GM19239 (cell line): ENCODE measurements around the gene ERRFI1.
"Not testable (repeated sequence)": the region's sequence is repeated elsewhere in the genome, so short reads cannot be mapped to it uniquely, and the experiment has no call there.

ENCODE experiments used
- DNase-seq: peaks from one replicate; pipeline ENCODE4 v3.0.0; 2011; ENCODE audit warnings: low spot score; ENCODE audit not compliant: insufficient read length
- FAIRE-seq: peaks from 2 replicates; lab custom pipeline; 2011; peaks lifted over from hg19 to GRCh38; lab: Jason Lieb, UNC

Gene ERRFI1

GRCh38 chr1:8026153-8026975, at the start of gene ERRFI1:
ERRFI1 (minus strand) TSS chr1:8026309; CDS start chr1:8015619, 10,690 bp downstream.
- no peak for FAIRE-seq

GRCh38 chr1:8075511-8076051, 49.5 kb upstream of the ERRFI1 start:
- no peak for FAIRE-seq
- DNase-seq: no peak

More at GRCh38 chr1:8026153-8026975, at the start of gene ERRFI1:
- DNase-seq: peak; percentile 77

- no peak for FAIRE-seq
- DNase-seq: no peak
These were observed 47.2 kb upstream of the ERRFI1 start for GRCh38 chr1:8073112-8073855.

- no peak for FAIRE-seq
- DNase-seq: no peak
These were observed 44.3 kb upstream of the ERRFI1 start for GRCh38 chr1:8070381-8070811.

GRCh38 chr1:8069614-8070320, 43.7 kb upstream of the ERRFI1 start:
- FAIRE-seq: not testable (repeated sequence)

GRCh38 chr1:8065369-8065768, 39.3 kb upstream of the ERRFI1 start:
- DNase-seq: no peak
- no peak for FAIRE-seq

More at GRCh38 chr1:8069614-8070320, 43.7 kb upstream of the ERRFI1 start:
- DNase-seq: not testable (repeated sequence)

- FAIRE-seq (no peak), DNase-seq (no peak)
These were observed 37.4 kb upstream of the ERRFI1 start for GRCh38 chr1:8063298-8064036.

GRCh38 chr1:8062861-8063260, 36.8 kb upstream of the ERRFI1 start:
- DNase-seq (no peak), FAIRE-seq (no peak)

GRCh38 chr1:8061673-8062386, 35.7 kb upstream of the ERRFI1 start:
- FAIRE-seq (no peak), DNase-seq (no peak)

- DNase-seq (no peak), FAIRE-seq (no peak)
These were observed 35.1 kb upstream of the ERRFI1 start for GRCh38 chr1:8061210-8061609.

GRCh38 chr1:8059161-8059622, 33.1 kb upstream of the ERRFI1 start:
- no peak for FAIRE-seq
- no peak for DNase-seq

GRCh38 chr1:8057779-8058178, 31.7 kb upstream of the ERRFI1 start:
- DNase-seq, FAIRE-seq: not testable (repeated sequence)

- DNase-seq: no peak
- FAIRE-seq: no peak
These were observed 29.9 kb upstream of the ERRFI1 start for GRCh38 chr1:8055973-8056372.

- DNase-seq (no peak), FAIRE-seq (no peak)
These were observed 27.9 kb upstream of the ERRFI1 start for GRCh38 chr1:8053878-8054567.

- DNase-seq (no peak), FAIRE-seq (no peak)
These were observed 25.5 kb upstream of the ERRFI1 start for GRCh38 chr1:8051650-8052049.

GRCh38 chr1:8049229-8049628, 23.1 kb upstream of the ERRFI1 start:
- not testable (repeated sequence) for FAIRE-seq, DNase-seq

- no peak for DNase-seq
- no peak for FAIRE-seq
These were observed 21.8 kb upstream of the ERRFI1 start for GRCh38 chr1:8047686-8048445.

GRCh38 chr1:8047112-8047511, 21.0 kb upstream of the ERRFI1 start:
- no peak for FAIRE-seq

More at GRCh38 chr1:8047112-8047511, 21.0 kb upstream of the ERRFI1 start:
- DNase-seq: no peak
